ENCODE measurements around the gene ZNF732. TPM values are rescaled to one million over a fixed set of nuclear protein-coding genes. Genes with fewer than 3 reads are reported as not detected.

The ZNF732 gene
- polyA plus RNA-seq, 1 donor from 2014 or later = 0.26 TPM

- peak within 1 kb of the TSS; percentile 26 for H3K4me2 ChIP-seq (ENCODE audit: low read length)
- H3K9me3 ChIP-seq (ENCODE audit: low read length) = no peaks in the 10 kb centered on the region
- H3K4me3 ChIP-seq (ENCODE audit: low read length) = peak within 1 kb of the TSS; percentile 95
- H3F3A ChIP-seq (ENCODE audit: insufficient read depth, low read length, poor library complexity, severe bottlenecking) = no peaks in the 10 kb centered on the region
- H3K27me3 ChIP-seq (ENCODE audit: insufficient read depth, low read depth, low read length) = no peaks in the 10 kb centered on the region
- H3K9me2 ChIP-seq (ENCODE audit: insufficient read depth, low read length) = no peaks in the 10 kb centered on the region
- H3K36me3 ChIP-seq (ENCODE audit: insufficient read depth, low read length) = no peaks in the 10 kb centered on the region
- peak within 1 kb of the TSS; percentile 86 for H3K9ac ChIP-seq (ENCODE audit: low read length)
- peak within 1 kb of the TSS; percentile 97 for H2AFZ ChIP-seq (ENCODE audit: low read depth, low read length)
- TF ChIP-seq TAF1 (IDR thresholded peaks at IDR 0.05; ENCODE audit: low read depth) (peak; percentile 68), CTCF (IDR thresholded peaks at IDR 0.05; ENCODE audit: poor library complexity, severe bottlenecking) (no peak), RAD21 (conservative IDR thresholded peaks at IDR 0.05) (peak; percentile 8), EZH2 (IDR thresholded peaks at IDR 0.05; ENCODE audit: borderline replicate concordance, insufficient read depth, low read length, poor library complexity, severe bottlenecking) (no peak), EP300 (conservative IDR thresholded peaks at IDR 0.05; ENCODE audit: poor library complexity, severe bottlenecking) (peak; percentile 38), POLR2AphosphoS5 (IDR thresholded peaks at IDR 0.05) (peak; percentile 85), MXI1 (conservative IDR thresholded peaks at IDR 0.05; ENCODE audit: poor library complexity, severe bottlenecking) (no peak), SMC3 (conservative IDR thresholded peaks at IDR 0.05; ENCODE audit: poor library complexity) (no peak)
- TF ChIP-seq, protein P1, sequence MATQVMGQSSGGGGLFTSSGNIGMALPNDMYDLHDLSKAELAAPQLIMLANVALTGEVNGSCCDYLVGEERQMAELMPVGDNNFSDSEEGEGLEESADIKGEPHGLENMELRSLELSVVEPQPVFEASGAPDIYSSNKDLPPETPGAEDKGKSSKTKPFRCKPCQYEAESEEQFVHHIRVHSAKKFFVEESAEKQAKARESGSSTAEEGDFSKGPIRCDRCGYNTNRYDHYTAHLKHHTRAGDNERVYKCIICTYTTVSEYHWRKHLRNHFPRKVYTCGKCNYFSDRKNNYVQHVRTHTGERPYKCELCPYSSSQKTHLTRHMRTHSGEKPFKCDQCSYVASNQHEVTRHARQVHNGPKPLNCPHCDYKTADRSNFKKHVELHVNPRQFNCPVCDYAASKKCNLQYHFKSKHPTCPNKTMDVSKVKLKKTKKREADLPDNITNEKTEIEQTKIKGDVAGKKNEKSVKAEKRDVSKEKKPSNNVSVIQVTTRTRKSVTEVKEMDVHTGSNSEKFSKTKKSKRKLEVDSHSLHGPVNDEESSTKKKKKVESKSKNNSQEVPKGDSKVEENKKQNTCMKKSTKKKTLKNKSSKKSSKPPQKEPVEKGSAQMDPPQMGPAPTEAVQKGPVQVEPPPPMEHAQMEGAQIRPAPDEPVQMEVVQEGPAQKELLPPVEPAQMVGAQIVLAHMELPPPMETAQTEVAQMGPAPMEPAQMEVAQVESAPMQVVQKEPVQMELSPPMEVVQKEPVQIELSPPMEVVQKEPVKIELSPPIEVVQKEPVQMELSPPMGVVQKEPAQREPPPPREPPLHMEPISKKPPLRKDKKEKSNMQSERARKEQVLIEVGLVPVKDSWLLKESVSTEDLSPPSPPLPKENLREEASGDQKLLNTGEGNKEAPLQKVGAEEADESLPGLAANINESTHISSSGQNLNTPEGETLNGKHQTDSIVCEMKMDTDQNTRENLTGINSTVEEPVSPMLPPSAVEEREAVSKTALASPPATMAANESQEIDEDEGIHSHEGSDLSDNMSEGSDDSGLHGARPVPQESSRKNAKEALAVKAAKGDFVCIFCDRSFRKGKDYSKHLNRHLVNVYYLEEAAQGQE (IDR thresholded peaks at IDR 0.05; ENCODE audit: borderline replicate concordance) = peak; percentile 31
- H3K79me2 ChIP-seq (replicated peaks; ENCODE audit: insufficient read depth, low read length) = peaks cover 35% of the 10 kb centered on the region
- peak within 1 kb of the TSS; percentile 88 for H3K27ac ChIP-seq (ENCODE audit: low read length)
- no peaks in the 10 kb centered on the region for H4K20me1 ChIP-seq (ENCODE audit: insufficient read depth)
Observed at GRCh38 chr4:337143-337931, 32.1 kb upstream of the ZNF732 start, which contains the start of gene ZNF141. Gene ZNF141, plus strand, starts transcription at chr4:337814. Its CDS starts 170 bp downstream, at chr4:337984.

DNA sequence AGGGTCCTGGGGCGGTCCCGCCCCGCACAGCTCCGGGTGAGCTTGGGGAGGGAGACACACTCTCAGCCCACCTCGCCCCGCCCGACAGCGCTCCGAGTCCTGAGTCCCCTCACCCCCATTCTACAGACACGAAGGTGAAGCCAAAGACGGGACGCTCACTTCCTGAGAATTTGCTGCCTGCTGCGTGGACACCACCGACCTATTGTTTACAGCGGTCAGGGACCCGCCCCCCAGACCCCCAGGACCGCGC, 31.5 kb upstream of the ZNF732 start:
- Histone ChIP-seq H3K4me3 (ENCODE audit: low read length) (peak overlapping the region; percentile 95), H3K9me3 (ENCODE audit: low read length) (no peaks in the 10 kb centered on the region), H3F3A (ENCODE audit: insufficient read depth, low read length, poor library complexity, severe bottlenecking) (no peaks in the 10 kb centered on the region), H4K20me1 (ENCODE audit: insufficient read depth) (no peaks in the 10 kb centered on the region), H3K9me2 (ENCODE audit: insufficient read depth, low read length) (no peaks in the 10 kb centered on the region), H3K27me3 (ENCODE audit: insufficient read depth, low read depth, low read length) (no peaks in the 10 kb centered on the region), H3K9ac (ENCODE audit: low read length) (peak overlapping the region; percentile 86), H3K36me3 (ENCODE audit: insufficient read depth, low read length) (no peaks in the 10 kb centered on the region), H2AFZ (ENCODE audit: low read depth, low read length) (peak overlapping the region; percentile 97), H3K79me2 (replicated peaks; ENCODE audit: insufficient read depth, low read length) (peaks cover 30% of the 10 kb centered on the region), H3K27ac (ENCODE audit: low read length) (peak overlapping the region; percentile 87), H3K4me2 (ENCODE audit: low read length) (peak overlapping the region; percentile 26)
- TF ChIP-seq CTCF (IDR thresholded peaks at IDR 0.05; ENCODE audit: poor library complexity, severe bottlenecking) (no peak), EZH2 (IDR thresholded peaks at IDR 0.05; ENCODE audit: borderline replicate concordance, insufficient read depth, low read length, poor library complexity, severe bottlenecking) (no peak), RAD21 (conservative IDR thresholded peaks at IDR 0.05) (no peak), POLR2AphosphoS5 (IDR thresholded peaks at IDR 0.05) (no peak)

Data from neural cell (in vitro differentiated cells).